ENCODE data around the gene SLIT1.

- TF ChIP-seq POLR2A (IDR thresholded peaks at IDR 0.05), result no peak
- TF ChIP-seq CTCF (IDR thresholded peaks at IDR 0.05 in 4 of 5, conservative IDR thresholded peaks at IDR 0.05 in 1 of 5), result no peak
These were observed 69.1 kb downstream of the SLIT1 start for GRCh38 chr10:97116462-97117162.
